ENCODE results near the gene RANBP10.

The RANBP10 gene

DNA sequence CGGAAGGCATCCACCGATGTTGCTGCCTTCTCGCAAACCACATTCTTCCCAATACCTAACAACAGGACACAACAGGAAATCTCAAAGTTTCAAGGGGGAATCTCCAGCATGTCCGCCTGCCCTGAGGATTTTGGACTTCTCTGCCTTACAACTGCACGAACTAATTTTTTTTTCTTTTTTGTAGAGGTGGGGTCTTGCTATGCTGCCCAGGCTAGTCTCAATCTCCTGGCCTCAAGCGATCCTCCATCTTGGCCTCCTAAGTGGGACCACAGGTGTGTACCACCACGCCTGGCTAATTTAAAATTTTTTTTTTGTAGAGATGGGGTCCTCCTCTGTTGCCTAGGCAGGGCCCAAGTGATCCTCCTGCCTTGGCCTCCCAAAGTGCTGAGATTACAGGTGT, 130.4 kb downstream of the RANBP10 start:
- WGBS (ENCODE audit: insufficient coverage): 100% methylated on average over 5 of the region's 7 CpGs

DNA sequence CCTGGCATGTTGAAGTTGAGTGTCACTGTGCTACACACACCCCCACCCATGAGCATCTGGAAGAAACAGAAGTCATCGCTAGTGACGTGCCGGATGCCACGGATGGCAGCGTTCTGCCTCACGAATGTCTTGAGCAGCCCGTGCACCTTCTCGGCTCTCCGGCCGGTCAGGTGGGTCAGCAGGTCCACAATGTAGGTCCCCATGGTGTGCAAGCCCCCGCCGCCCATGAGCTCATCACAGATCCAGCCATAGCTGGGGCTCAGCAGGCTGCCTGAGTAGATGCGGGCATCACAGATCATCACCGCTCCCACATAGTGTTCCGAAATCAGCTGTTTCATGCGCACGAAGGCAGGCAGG, 130.8 kb downstream of the RANBP10 start:
- Histone ChIP-seq H3K36me3 (ENCODE audit: control insufficient read depth in 4 of 4, insufficient read depth in 4 of 4, low read length in 3 of 4) (peaks cover 0 to 13% (median 8%) of the 10 kb centered on the region in 4 experiments), H3K27ac (ENCODE audit: insufficient read depth in 1 of 2, low read depth in 1 of 2, low read length in 2 of 2, poor library complexity in 1 of 2, severe bottlenecking in 2 of 2) (no peak overlapping the region), H3K27me3 (replicated peaks in 2 of 5; ENCODE audit: control insufficient read depth in 4 of 5, insufficient read depth in 5 of 5, low read length in 4 of 5) (no peaks in the 10 kb centered on the region), H3K9me3 (ENCODE audit: control extremely low read depth in 1 of 5, control insufficient read depth in 4 of 5, insufficient read depth in 2 of 5, low read depth in 1 of 5, low read length in 4 of 5) (no peaks in the 10 kb centered on the region), H3K4me3 (ENCODE audit: control insufficient read depth in 1 of 7, extremely low read depth in 1 of 7, insufficient read depth in 4 of 7, low read depth in 2 of 7, low read length in 6 of 7) (no peak overlapping the region), H3K4me1 (ENCODE audit: control extremely low read depth in 1 of 4, control insufficient read depth in 4 of 4, insufficient read depth in 4 of 4, low read length in 3 of 4) (peaks cover 6 to 23% (median 20%) of the 10 kb centered on the region in 4 experiments)
- CTCF ChIA-PET: interaction anchor here (1.7 kb wide), 1 partner anchor 17 kb away, joined by 5 read pairs; no protein-coding TSS in a partner anchor
- no peak for DNase-seq
- POLR2A ChIA-PET: no interaction called here
- WGBS (ENCODE audit: insufficient coverage): 93% methylated on average over 17 of the region's 17 CpGs

More for the DNA sequence above, 130.4 kb downstream of the RANBP10 start:
- DNase-seq: no peak
- Histone ChIP-seq H3K4me3 (ENCODE audit: control insufficient read depth in 1 of 7, extremely low read depth in 1 of 7, insufficient read depth in 4 of 7, low read depth in 2 of 7, low read length in 6 of 7) (no peak overlapping the region), H3K27ac (ENCODE audit: insufficient read depth in 1 of 2, low read depth in 1 of 2, low read length in 2 of 2, poor library complexity in 1 of 2, severe bottlenecking in 2 of 2) (no peak overlapping the region), H3K36me3 (ENCODE audit: control insufficient read depth in 4 of 4, insufficient read depth in 4 of 4, low read length in 3 of 4) (peaks cover 0 to 15% (median 9%) of the 10 kb centered on the region in 4 experiments), H3K9me3 (ENCODE audit: control extremely low read depth in 1 of 5, control insufficient read depth in 4 of 5, insufficient read depth in 2 of 5, low read depth in 1 of 5, low read length in 4 of 5) (no peaks in the 10 kb centered on the region), H3K27me3 (replicated peaks in 2 of 5; ENCODE audit: control insufficient read depth in 4 of 5, insufficient read depth in 5 of 5, low read length in 4 of 5) (no peaks in the 10 kb centered on the region), H3K4me1 (ENCODE audit: control extremely low read depth in 1 of 4, control insufficient read depth in 4 of 4, insufficient read depth in 4 of 4, low read length in 3 of 4) (peaks cover 6 to 23% (median 20%) of the 10 kb centered on the region in 4 experiments)
- ChIA-PET CTCF (interaction anchor here (1.7 kb wide), 1 partner anchor 16 kb away, joined by 5 read pairs; no protein-coding TSS in a partner anchor), POLR2A (no interaction called here)

DNA sequence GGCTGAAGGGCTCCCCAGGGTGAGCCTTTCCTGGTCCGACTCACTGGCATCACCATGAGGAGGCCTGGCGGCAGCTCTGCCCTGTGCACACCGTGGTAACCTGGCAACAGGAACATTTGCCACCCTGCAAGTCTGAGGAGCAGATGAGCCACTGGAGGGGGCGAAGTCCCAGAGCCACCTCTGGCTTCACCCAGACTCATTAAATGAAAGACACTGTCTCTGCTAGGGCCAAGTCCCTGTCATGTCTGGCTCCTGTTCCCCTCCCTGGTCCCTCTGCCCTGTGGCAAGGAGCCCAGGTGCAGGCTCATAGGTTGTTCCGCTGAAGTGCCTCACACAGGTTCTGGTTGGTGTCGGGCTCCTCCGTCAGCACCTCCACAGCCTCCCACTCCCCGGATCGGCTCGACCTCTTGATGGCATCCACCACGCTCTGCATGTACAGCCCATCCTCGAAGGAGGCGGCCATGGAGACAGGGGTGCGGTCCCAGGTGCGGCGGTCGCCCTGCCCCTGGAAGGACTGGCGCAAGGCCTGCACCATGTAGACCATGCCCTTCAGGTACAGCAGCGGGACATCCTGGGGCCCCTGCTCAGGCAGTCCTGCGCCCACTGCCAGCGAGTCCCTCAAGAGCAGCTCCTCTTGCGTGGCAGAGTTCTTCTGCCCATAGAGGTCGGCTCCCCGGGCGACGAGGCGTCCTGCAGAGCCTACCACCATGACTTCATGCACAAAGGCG, 131.3 kb downstream of the RANBP10 start:
- H3K4me1 ChIP-seq (ENCODE audit: control extremely low read depth in 1 of 4, control insufficient read depth in 4 of 4, insufficient read depth in 4 of 4, low read length in 3 of 4): peaks cover 6 to 23% (median 20%) of the 10 kb centered on the region in 4 experiments
- ChIA-PET POLR2A (no interaction called here), CTCF (interaction anchor here (1.2 to 5.1 kb wide), 5 partner anchors 17 to 191 kb away, joined by 4 to 24 read pairs (median 5); no protein-coding TSS in a partner anchor)
- no peak for DNase-seq
- H3K36me3 ChIP-seq (ENCODE audit: control insufficient read depth in 4 of 4, insufficient read depth in 4 of 4, low read length in 3 of 4): peaks cover 0 to 9% (median 4%) of the 10 kb centered on the region in 4 experiments
- no peaks in the 10 kb centered on the region for H3K9me3 ChIP-seq (ENCODE audit: control extremely low read depth in 1 of 5, control insufficient read depth in 4 of 5, insufficient read depth in 2 of 5, low read depth in 1 of 5, low read length in 4 of 5)
- peak overlapping the region in 1 of 2 experiments; percentile 62 for H3K27ac ChIP-seq (ENCODE audit: insufficient read depth in 1 of 2, low read depth in 1 of 2, low read length in 2 of 2, poor library complexity in 1 of 2, severe bottlenecking in 2 of 2)
- H3K4me3 ChIP-seq (ENCODE audit: control insufficient read depth in 1 of 7, extremely low read depth in 1 of 7, insufficient read depth in 4 of 7, low read depth in 2 of 7, low read length in 6 of 7): no peak overlapping the region
- H3K27me3 ChIP-seq (replicated peaks in 2 of 5; ENCODE audit: control insufficient read depth in 4 of 5, insufficient read depth in 5 of 5, low read length in 4 of 5): no peaks in the 10 kb centered on the region
- 96% methylated on average over 28 of the region's 28 CpGs for WGBS (ENCODE audit: insufficient coverage)

DNA sequence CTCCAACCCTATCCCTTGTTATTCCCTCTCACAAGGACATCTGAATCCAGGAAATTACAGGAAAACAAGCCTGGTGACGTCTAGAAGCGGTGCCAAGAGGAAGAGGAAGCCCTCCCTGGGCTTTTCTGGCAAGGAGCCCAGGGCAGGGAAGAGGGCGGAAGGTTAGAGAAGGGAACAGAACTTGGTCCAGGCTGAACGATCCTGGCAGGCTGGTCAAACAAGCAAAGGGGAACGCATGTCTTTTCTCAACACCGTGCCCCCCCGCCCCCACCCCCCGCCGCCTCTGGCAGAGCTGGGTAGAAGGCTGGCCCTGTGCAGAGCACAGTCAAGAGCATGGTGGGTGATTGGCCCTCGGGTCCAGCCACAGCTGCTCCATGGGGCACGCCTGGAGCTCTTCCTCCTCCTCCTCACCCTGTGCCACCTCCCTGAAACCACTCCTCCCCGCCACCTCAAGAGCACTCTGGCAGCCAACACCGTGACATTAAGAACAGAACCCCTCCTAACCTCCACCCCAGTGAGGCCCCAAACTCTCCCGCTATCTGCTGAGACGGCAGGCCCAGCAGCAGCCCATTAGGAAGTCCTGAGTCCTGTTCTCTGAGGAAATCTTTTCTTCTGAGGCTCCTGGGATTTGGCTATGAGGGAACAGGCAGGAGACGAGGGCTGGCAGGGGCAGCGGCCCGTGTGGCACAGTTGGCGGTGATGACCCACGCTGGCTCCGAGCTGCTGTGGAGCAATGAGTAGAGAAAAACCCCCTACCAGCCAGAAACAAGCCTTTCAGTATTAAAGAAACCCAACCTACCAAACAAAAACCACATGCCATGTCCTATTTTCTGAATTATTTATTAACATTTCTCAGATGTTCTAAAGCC, 132.4 kb downstream of the RANBP10 start:
- 20% methylated on average over 5 of the region's 21 CpGs for WGBS (ENCODE audit: insufficient coverage)
- peak in 2 of 3 donors; percentile 49 to 51 for DNase-seq

More for the DNA sequence above, 132.4 kb downstream of the RANBP10 start:
- H3K4me3 ChIP-seq (ENCODE audit: control insufficient read depth in 1 of 7, extremely low read depth in 1 of 7, insufficient read depth in 4 of 7, low read depth in 2 of 7, low read length in 6 of 7): peak overlapping the region in 2 of 7 experiments; percentile 29 to 36
- H3K27me3 ChIP-seq (replicated peaks in 2 of 5; ENCODE audit: control insufficient read depth in 4 of 5, insufficient read depth in 5 of 5, low read length in 4 of 5): no peaks in the 10 kb centered on the region
- POLR2A ChIA-PET: interaction anchor here (0.6 to 1.0 kb wide), 2 partner anchors 87 to 139 kb away, joined by 3 to 6 read pairs; no protein-coding TSS in a partner anchor
- no peaks in the 10 kb centered on the region for H3K9me3 ChIP-seq (ENCODE audit: control extremely low read depth in 1 of 5, control insufficient read depth in 4 of 5, insufficient read depth in 2 of 5, low read depth in 1 of 5, low read length in 4 of 5)
- H3K4me1 ChIP-seq (ENCODE audit: control extremely low read depth in 1 of 4, control insufficient read depth in 4 of 4, insufficient read depth in 4 of 4, low read length in 3 of 4): peaks cover 6 to 28% (median 23%) of the 10 kb centered on the region in 4 experiments
- CTCF ChIA-PET: interaction anchor here (0.9 to 5.2 kb wide), 22 partner anchors 9 to 257 kb away, joined by 3 to 24 read pairs (median 4); partner anchors contain the start of genes CTRL, RANBP10 and TSNAXIP1
- peak overlapping the region in 1 of 2 experiments; percentile 62 for H3K27ac ChIP-seq (ENCODE audit: insufficient read depth in 1 of 2, low read depth in 1 of 2, low read length in 2 of 2, poor library complexity in 1 of 2, severe bottlenecking in 2 of 2)
- H3K36me3 ChIP-seq (ENCODE audit: control insufficient read depth in 4 of 4, insufficient read depth in 4 of 4, low read length in 3 of 4): peaks cover 0 to 9% (median 3%) of the 10 kb centered on the region in 4 experiments

All from common myeloid progenitor, CD34-positive (primary cell).